H1 (cell line): ENCODE results near the gene PINLYP. TPM values are rescaled to one million over a fixed set of nuclear protein-coding genes. Genes with fewer than 3 reads are reported as not detected.

Experiments used
- CTCF ChIA-PET: fragments of 300-600 bp; sonication (Branson Sonifier 250); formaldehyde crosslinking; loops from one replicate; lab custom pipeline; 2021; ENCODE audit not compliant: partially characterized antibody; lab: Charles Lee
- POLR2A ChIA-PET: fragments of 300-600 bp; sonication (Branson Sonifier 250); formaldehyde crosslinking; loops from one replicate; lab custom pipeline; 2021; ENCODE audit warnings: inconsistent platforms; ENCODE audit not compliant: partially characterized antibody; lab: Charles Lee
- DNase-seq, 2 experiments: peaks; one replicate each; pipeline versions ENCODE4 v3.0.0 to v3.0.0-alpha.2; 2010 to 2022; ENCODE audit warnings: low spot score in 2 of 2, low read depth in 1 of 2, mixed read lengths in 1 of 2
- FAIRE-seq: peaks from 2 replicates; lab custom pipeline; 2011; peaks lifted over from hg19 to GRCh38; lab: Jason Lieb, UNC
- H2AFZ ChIP-seq: 2 replicates; pipeline ENCODE4 v1.8.1; 2012; ENCODE audit warnings: low read length, inconsistent platforms
- H2AK5ac ChIP-seq: 2 replicates; pipeline ENCODE4 v1.6.1; 2013; ENCODE audit warnings: low read depth, low read length
- H2BK120ac ChIP-seq: replicated peaks from 2 replicates; pipeline ENCODE3; 2013; ENCODE audit warnings: low read depth, low read length, inconsistent platforms
- H2BK12ac ChIP-seq: 2 replicates; pipeline ENCODE4 v1.6.1; 2013; ENCODE audit warnings: low read depth, low read length
- H2BK15ac ChIP-seq: 2 replicates; pipeline ENCODE4 v1.6.1; 2013; ENCODE audit warnings: low read length
- H2BK20ac ChIP-seq: 2 replicates; pipeline ENCODE4 v1.6.1; 2013; ENCODE audit warnings: low read length
- H2BK5ac ChIP-seq: 2 replicates; pipeline ENCODE4 v1.6.1; 2013; ENCODE audit warnings: low read depth, low read length
- H3K14ac ChIP-seq: 2 replicates; pipeline ENCODE4 v1.6.1; 2013; ENCODE audit warnings: inconsistent platforms; ENCODE audit not compliant: insufficient read length
- H3K18ac ChIP-seq: 2 replicates; pipeline ENCODE4 v1.6.1; 2013; ENCODE audit warnings: low read length; ENCODE audit errors: extremely low read depth
- H3K23ac ChIP-seq: 2 replicates; pipeline ENCODE4 v1.6.1; 2013; ENCODE audit warnings: inconsistent platforms; ENCODE audit not compliant: insufficient read length
- H3K23me2 ChIP-seq: 2 replicates; pipeline ENCODE4 v1.6.1; 2013; ENCODE audit warnings: low read depth, low read length
- H3K27ac ChIP-seq: 2 replicates; pipeline ENCODE4 v1.6.1; 2011; ENCODE audit warnings: low read depth, low read length, inconsistent platforms
- H3K27me3 ChIP-seq, 4 experiments: replicated peaks in 1 of 4; 1 replicate in 1 of 4; 2 replicates in 3 of 4; pipeline versions ENCODE4 v1.6.1 to v1.8.1; 2011 to 2013; ENCODE audit warnings: low read length in 3 of 4, mild to moderate bottlenecking in 3 of 4, inconsistent platforms in 2 of 4, mixed read lengths in 2 of 4, moderate library complexity in 1 of 4; ENCODE audit not compliant: control insufficient read depth in 3 of 4, insufficient read depth in 3 of 4; ENCODE audit errors: extremely low read depth in 1 of 4
- H3K36me3 ChIP-seq, 4 experiments: 2 replicates each; pipeline versions ENCODE4 v1.6.1 to v1.8.1; 2011 to 2013; ENCODE audit warnings: mild to moderate bottlenecking in 4 of 4, low read length in 3 of 4, moderate library complexity in 2 of 4, control low read depth in 1 of 4, inconsistent platforms in 1 of 4; ENCODE audit not compliant: insufficient read depth in 4 of 4, control insufficient read depth in 2 of 4
- H3K4ac ChIP-seq: replicated peaks from 2 replicates; pipeline ENCODE3; 2013; ENCODE audit warnings: low read length, low read depth, mixed read lengths, inconsistent platforms; ENCODE audit not compliant: insufficient read length
- H3K4me1 ChIP-seq, 4 experiments: replicated peaks in 1 of 4; 1 replicate in 1 of 4; 2 replicates in 3 of 4; pipeline versions ENCODE4 v1.6.1 to v1.8.1; 2011 to 2013; ENCODE audit warnings: low read length in 3 of 4, inconsistent platforms in 2 of 4, mixed read lengths in 1 of 4; ENCODE audit not compliant: insufficient read depth in 4 of 4, control insufficient read depth in 3 of 4
- H3K4me2 ChIP-seq, 2 experiments: 2 replicates each; pipeline versions ENCODE4 v1.6.1 to v1.8.1; 2011 to 2013; ENCODE audit warnings: low read depth in 2 of 2, low read length in 2 of 2, control low read depth in 1 of 2, inconsistent platforms in 1 of 2, mild to moderate bottlenecking in 1 of 2; ENCODE audit not compliant: insufficient read depth in 1 of 2
- H3K4me3 ChIP-seq, 4 experiments: fragments of 200-600, 300-600 bp in 1 of 4; sonication (generic), shearing (Covaris generic), sonication (Bioruptor Twin) in 1 of 4; 2 replicates each; pipeline versions ENCODE4 v1.5.1 to v1.8.1; 2011 to 2016; ENCODE audit warnings: low read length in 4 of 4, low read depth in 3 of 4, control low read depth in 2 of 4, inconsistent platforms in 2 of 4, mild to moderate bottlenecking in 2 of 4, mixed read lengths in 1 of 4, moderate library complexity in 1 of 4; ENCODE audit not compliant: insufficient read depth in 2 of 4; ENCODE audit errors: extremely low read depth in 1 of 4
- H3K56ac ChIP-seq: replicated peaks from 2 replicates; pipeline ENCODE3; 2013; ENCODE audit warnings: low read depth, mild to moderate bottlenecking, mixed read lengths, low read length, inconsistent platforms; ENCODE audit not compliant: insufficient read length
- H3K79me1 ChIP-seq: 2 replicates; pipeline ENCODE4 v1.6.1; 2013; ENCODE audit warnings: low read depth, low read length, control low read depth
- H3K79me2 ChIP-seq, 2 experiments: 2 replicates each; pipeline versions ENCODE4 v1.6.1 to v1.8.1; 2012 to 2013; ENCODE audit warnings: low read length in 2 of 2, mild to moderate bottlenecking in 2 of 2, inconsistent platforms in 1 of 2; ENCODE audit not compliant: insufficient read depth in 2 of 2, control insufficient read depth in 1 of 2
- H3K9ac ChIP-seq, 4 experiments: replicated peaks in 1 of 4; 1 replicate in 1 of 4; 2 replicates in 3 of 4; pipeline versions ENCODE4 v1.6.1 to v1.8.1; 2011 to 2013; ENCODE audit warnings: low read depth in 3 of 4, low read length in 3 of 4, control low read depth in 2 of 4, mild to moderate bottlenecking in 2 of 4, moderate library complexity in 2 of 4, inconsistent platforms in 1 of 4; ENCODE audit errors: extremely low read depth in 1 of 4
- H3K9me3 ChIP-seq, 2 experiments: 2 replicates each; pipeline versions ENCODE4 v1.6.1 to v1.8.1; 2012 to 2013; ENCODE audit warnings: mild to moderate bottlenecking in 2 of 2, moderate library complexity in 2 of 2, control low read depth in 1 of 2, inconsistent platforms in 1 of 2, low read depth in 1 of 2, low read length in 1 of 2, mixed read lengths in 1 of 2; ENCODE audit not compliant: insufficient read depth in 2 of 2
- H4K20me1 ChIP-seq, 2 experiments: replicated peaks in 1 of 2; 2 replicates each; pipeline versions ENCODE3 to v1.8.1; 2011 to 2013; ENCODE audit warnings: inconsistent platforms in 2 of 2, low read length in 2 of 2, mild to moderate bottlenecking in 1 of 2; ENCODE audit not compliant: insufficient read depth in 2 of 2, control insufficient read depth in 1 of 2
- H4K5ac ChIP-seq: 2 replicates; pipeline ENCODE4 v1.6.1; 2013; ENCODE audit warnings: low read length, low read depth, mixed read lengths, inconsistent platforms; ENCODE audit not compliant: insufficient read length
- H4K8ac ChIP-seq: 2 replicates; pipeline ENCODE4 v1.8.0; 2013; ENCODE audit warnings: mild to moderate bottlenecking, moderate library complexity, low read length, inconsistent platforms; ENCODE audit not compliant: insufficient read depth; ENCODE audit errors: extremely low read depth
- H4K91ac ChIP-seq: replicated peaks from 2 replicates; pipeline ENCODE3; 2013; ENCODE audit warnings: low read length, mixed read lengths, inconsistent platforms; ENCODE audit not compliant: insufficient read length
- EP300 ChIP-seq, 2 experiments: IDR thresholded peaks; 1 replicate in 1 of 2; 2 replicates in 1 of 2; pipeline ENCODE4 v1.6.1; 2011 to 2012; ENCODE audit warnings: low read depth in 2 of 2, low read length in 2 of 2, mild to moderate bottlenecking in 2 of 2, borderline replicate concordance in 1 of 2, inconsistent platforms in 1 of 2, moderate library complexity in 1 of 2
- KDM4A ChIP-seq: IDR thresholded peaks from one replicate; pipeline ENCODE4 v1.7.1; 2012; ENCODE audit warnings: low read depth, mild to moderate bottlenecking, moderate library complexity, low read length, inconsistent platforms; ENCODE audit not compliant: severe bottlenecking
- NRF1 ChIP-seq: IDR thresholded peaks from 2 replicates; pipeline ENCODE4 v1.6.1; 2011; ENCODE audit warnings: mild to moderate bottlenecking, low read depth, low read length, improper control_type of control experiment
- SUZ12 ChIP-seq: fragments of 200-600 bp; sonication (generic); IDR thresholded peaks from 2 replicates; pipeline ENCODE4 v1.6.1; 2012; ENCODE audit warnings: mild to moderate bottlenecking, inconsistent platforms, low read length, moderate library complexity, mixed read lengths
- WGBS, 2 experiments: shearing (Covaris generic) in 1 of 2; methylation state at CpG; one replicate each; pipeline versions ENCODE4 v1.1.6 to v1.1.7; 2013 to 2015; ENCODE audit warnings: low lambda C conversion rate in 2 of 2, mixed read lengths in 2 of 2, inconsistent platforms in 1 of 2, low coverage in 1 of 2, missing lambda C conversion rate in 1 of 2; ENCODE audit not compliant: insufficient replicate concordance in 2 of 2, insufficient coverage in 1 of 2, insufficient read length in 1 of 2; ENCODE audit errors: extremely low coverage in 1 of 2, missing lambda C conversion rate in 1 of 2; 5-methylcytosine and 5-hydroxymethylcytosine counted together
- polyA plus RNA-seq, 7 experiments: library from polyadenylated mRNA; depleted of rRNA in 3 of 7; stranded (reverse) in 5 of 7; unstranded in 2 of 7; fragments of >200 nt in 5 of 7; fragments of 200-250 nt in 2 of 7; gene quantifications; 1 replicate in 5 of 7; 2 replicates in 1 of 7; 4 replicates in 1 of 7; pipeline versions ENCODE4 v1.2.1 to v1.2.3, GENCODE V29; 2011 to 2013; ENCODE audit warnings: missing spikeins in 2 of 7, mixed read lengths in 2 of 7
- total RNA-seq: library from RNA; stranded (reverse); fragmentation: NEBNext Ultra II Directional; extraction: Animal tissue kit (Norgen Biotek cat#: 25700); gene quantifications from 2 replicates; pipeline ENCODE4 v1.2.1, GENCODE V29; 2021
- TF ChIP-seq, protein P1 (sequence below): IDR thresholded peaks from 2 replicates; pipeline ENCODE4 v1.6.1; 2011; ENCODE audit warnings: low read length, improper control_type of control experiment

The PINLYP gene
- total and polyA plus RNA-seq, 2 of the 8 experiments (the other 6 are each of a cell fraction or from before 2014, with no cell fraction given): 7.5 to 31.3 TPM

DNA sequence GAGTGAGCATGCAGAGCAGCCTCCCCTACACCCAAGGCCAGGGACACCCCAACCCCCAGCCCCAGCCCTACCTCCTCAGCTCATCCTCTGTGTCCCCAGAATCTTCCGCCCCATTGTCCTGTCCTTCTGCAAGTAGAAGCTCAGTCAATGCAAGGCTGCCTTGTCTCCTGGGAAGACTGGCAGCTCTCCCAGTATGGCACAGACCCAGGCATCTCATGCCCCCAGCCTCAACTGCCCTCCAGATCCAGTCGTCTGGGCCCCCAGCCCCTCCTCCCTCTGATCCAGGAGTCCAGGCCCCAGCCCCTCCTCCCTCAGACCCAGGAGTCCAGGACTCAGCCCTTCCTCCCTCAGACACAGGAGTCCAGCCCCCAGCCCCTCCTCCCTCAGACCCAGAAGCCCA lies 29.6 kb upstream of the PINLYP start:
- Histone ChIP-seq H2BK5ac (no peak overlapping the region), H3K36me3 (peaks cover 10 to 40% (median 27%) of the 10 kb centered on the region in 4 experiments; a peak in 5 of 8 replicates), H3K27ac (no peak overlapping the region; the same call in 1 of the 2 replicates), H2BK15ac (no peak overlapping the region), H3K56ac (no peak overlapping the region), H2AK5ac (no peak overlapping the region), H2BK120ac (no peak overlapping the region), H4K8ac (no peak overlapping the region), H3K79me1 (no peaks in the 10 kb centered on the region), H3K9ac (no peak overlapping the region; a peak in 1 of 7 replicates), H3K23me2 (no peaks in the 10 kb centered on the region), H3K18ac (no peak overlapping the region), H3K14ac (no peak overlapping the region), H4K20me1 (peaks cover 0 to 2% of the 10 kb centered on the region in 2 experiments), H2BK12ac (no peak overlapping the region), H2BK20ac (no peak overlapping the region), H2AFZ (no peak overlapping the region), H3K4me1 (no peaks in the 10 kb centered on the region), H3K79me2 (no peaks in the 10 kb centered on the region), H3K4me2 (no peak overlapping the region), H3K4ac (no peak overlapping the region), H3K23ac (no peak overlapping the region), H3K9me3 (no peaks in the 10 kb centered on the region), H3K4me3 (no peak overlapping the region), H3K27me3 (no peaks in the 10 kb centered on the region; a peak in 1 of 7 replicates), H4K5ac (no peak overlapping the region), H4K91ac (no peak overlapping the region)
- POLR2A ChIA-PET: interaction anchor here (1.6 kb wide), 1 partner anchor 9 kb away, joined by 5 read pairs; no protein-coding TSS in a partner anchor
- WGBS, 2 experiments: 80% methylated on average over 1 of the region's 2 CpGs; no CpG with 5 or more reads in 1 of the 2 experiments
- DNase-seq: no peak
- FAIRE-seq: no peak
- CTCF ChIA-PET: interaction anchor here (1.4 to 8.0 kb wide), 3 partner anchors 9 to 80 kb away, joined by 3 to 62 read pairs (median 21); no protein-coding TSS in a partner anchor
- TF ChIP-seq NRF1: no peak
- TF ChIP-seq KDM4A: no peak
- TF ChIP-seq, protein P1, sequence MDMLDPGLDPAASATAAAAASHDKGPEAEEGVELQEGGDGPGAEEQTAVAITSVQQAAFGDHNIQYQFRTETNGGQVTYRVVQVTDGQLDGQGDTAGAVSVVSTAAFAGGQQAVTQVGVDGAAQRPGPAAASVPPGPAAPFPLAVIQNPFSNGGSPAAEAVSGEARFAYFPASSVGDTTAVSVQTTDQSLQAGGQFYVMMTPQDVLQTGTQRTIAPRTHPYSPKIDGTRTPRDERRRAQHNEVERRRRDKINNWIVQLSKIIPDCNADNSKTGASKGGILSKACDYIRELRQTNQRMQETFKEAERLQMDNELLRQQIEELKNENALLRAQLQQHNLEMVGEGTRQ: no peak
- no peak for TF ChIP-seq EP300 (IDR thresholded peaks at IDR 0.05; ENCODE audit: borderline replicate concordance in 1 of 2, low read depth in 2 of 2, low read length in 2 of 2)
- no peak for TF ChIP-seq SUZ12
